H9 (cell line): ENCODE data around the gene FARS2. TPM values are rescaled to one million over a fixed set of nuclear protein-coding genes. Genes with fewer than 3 reads are reported as not detected.

Experiments used
- DNase-seq: peaks from one replicate; pipeline ENCODE4 v3.0.0-alpha.2; 2017
- H2AFZ ChIP-seq: one replicate; pipeline ENCODE4 v1.6.1; 2013; ENCODE audit warnings: mild to moderate bottlenecking, low read length, control low read depth, moderate library complexity
- H2AK5ac ChIP-seq: 2 replicates; pipeline ENCODE4 v1.6.1; 2013; ENCODE audit warnings: low read length, control low read depth, mixed read lengths; ENCODE audit not compliant: insufficient read length
- H2BK120ac ChIP-seq: one replicate; pipeline ENCODE4 v1.6.1; 2013; ENCODE audit warnings: low read depth, mild to moderate bottlenecking, low read length, control low read depth, inconsistent platforms; ENCODE audit not compliant: poor library complexity, severe bottlenecking
- H2BK12ac ChIP-seq: 2 replicates; pipeline ENCODE4 v1.6.1; 2013; ENCODE audit warnings: low read length, control low read depth, mixed read lengths, low read depth; ENCODE audit not compliant: insufficient read length
- H2BK15ac ChIP-seq: 2 replicates; pipeline ENCODE4 v1.6.1; 2013; ENCODE audit warnings: low read depth, low read length, control low read depth
- H2BK20ac ChIP-seq: one replicate; pipeline ENCODE4 v1.6.1; 2013; ENCODE audit warnings: low read depth, mild to moderate bottlenecking, low read length, control low read depth, inconsistent platforms; ENCODE audit not compliant: poor library complexity, severe bottlenecking
- H2BK5ac ChIP-seq: 2 replicates; pipeline ENCODE4 v1.6.1; 2013; ENCODE audit warnings: low read length, control low read depth, mixed read lengths; ENCODE audit not compliant: insufficient read length
- H3K14ac ChIP-seq: 2 replicates; pipeline ENCODE4 v1.6.1; 2013; ENCODE audit warnings: low read length, control low read depth; ENCODE audit not compliant: insufficient read depth
- H3K18ac ChIP-seq: 2 replicates; pipeline ENCODE4 v1.6.1; 2013; ENCODE audit warnings: low read depth, mild to moderate bottlenecking, mixed read lengths, low read length, control low read depth; ENCODE audit not compliant: insufficient read length
- H3K23ac ChIP-seq: 2 replicates; pipeline ENCODE4 v1.6.1; 2013; ENCODE audit warnings: low read length, control low read depth, mixed read lengths, low read depth; ENCODE audit not compliant: insufficient read length
- H3K23me2 ChIP-seq: 2 replicates; pipeline ENCODE4 v1.6.1; 2013; ENCODE audit warnings: low read depth, mild to moderate bottlenecking, mixed read lengths, low read length, control low read depth; ENCODE audit not compliant: insufficient read length, poor library complexity, severe bottlenecking
- H3K27ac ChIP-seq: 2 replicates; pipeline ENCODE4 v1.5.1; 2013; ENCODE audit warnings: low read length, control low read depth, mixed read lengths, low read depth; ENCODE audit not compliant: insufficient read length
- H3K27me3 ChIP-seq: 2 replicates; pipeline ENCODE4 v1.6.1; 2013; ENCODE audit warnings: low read length, control low read depth, inconsistent platforms; ENCODE audit not compliant: insufficient read depth
- H3K4ac ChIP-seq: 2 replicates; pipeline ENCODE4 v1.6.1; 2013; ENCODE audit warnings: low read depth, mild to moderate bottlenecking, control low read depth, inconsistent platforms, low read length, moderate library complexity
- H3K4me1 ChIP-seq: 2 replicates; pipeline ENCODE4 v1.6.1; 2013; ENCODE audit warnings: low read length, control low read depth, inconsistent platforms; ENCODE audit not compliant: insufficient read depth
- H3K4me2 ChIP-seq: 2 replicates; pipeline ENCODE4 v1.6.1; 2013; ENCODE audit warnings: low read length, control low read depth, mixed read lengths; ENCODE audit not compliant: insufficient read length, insufficient read depth
- H3K56ac ChIP-seq: 2 replicates; pipeline ENCODE4 v1.6.1; 2013; ENCODE audit warnings: low read depth, mild to moderate bottlenecking, mixed read lengths, low read length, control low read depth; ENCODE audit not compliant: insufficient read length
- H3K79me1 ChIP-seq: 2 replicates; pipeline ENCODE4 v1.6.1; 2013; ENCODE audit warnings: low read depth, mild to moderate bottlenecking, moderate library complexity, low read length, control low read depth, inconsistent platforms; ENCODE audit not compliant: insufficient read depth, poor library complexity, severe bottlenecking
- H3K79me2 ChIP-seq: 2 replicates; pipeline ENCODE4 v1.6.1; 2013; ENCODE audit warnings: low read length, control low read depth, inconsistent platforms; ENCODE audit not compliant: insufficient read depth
- H3K9ac ChIP-seq: 2 replicates; pipeline ENCODE4 v1.6.1; 2013; ENCODE audit warnings: low read length, control low read depth, mixed read lengths; ENCODE audit not compliant: insufficient read length; ENCODE audit errors: extremely low read depth
- H3K9me3 ChIP-seq: one replicate; pipeline ENCODE4 v1.6.1; 2013; ENCODE audit warnings: low read depth, low read length, inconsistent platforms; ENCODE audit not compliant: control insufficient read depth
- H3T11ph ChIP-seq: one replicate; pipeline ENCODE4 v1.6.1; 2013; ENCODE audit warnings: mild to moderate bottlenecking, low read length, control low read depth, inconsistent platforms
- H4K20me1 ChIP-seq: one replicate; pipeline ENCODE4 v1.6.1; 2013; ENCODE audit not compliant: control insufficient read depth, insufficient read length, insufficient read depth
- H4K5ac ChIP-seq: 2 replicates; pipeline ENCODE4 v1.6.1; 2013; ENCODE audit warnings: low read depth, mild to moderate bottlenecking, mixed read lengths, low read length, control low read depth; ENCODE audit not compliant: insufficient read length
- H4K8ac ChIP-seq: replicated peaks from 2 replicates; pipeline ENCODE4 v1.6.1; 2013; ENCODE audit warnings: low read length, control low read depth, mixed read lengths, low read depth; ENCODE audit not compliant: insufficient read length
- H4K91ac ChIP-seq: 2 replicates; pipeline ENCODE4 v1.6.1; 2013; ENCODE audit warnings: low read depth, mild to moderate bottlenecking, moderate library complexity, mixed read lengths, low read length, control low read depth; ENCODE audit not compliant: insufficient read length
- H3K27ac Mint-ChIP-seq, 3 experiments: 2 replicates in 2 of 3; 3 replicates in 1 of 3; pipeline ENCODE4 v1.8.0; 2020 to 2021; ENCODE audit warnings: mixed read lengths in 3 of 3, mild to moderate bottlenecking in 1 of 3, moderate library complexity in 1 of 3
- H3K27me3 Mint-ChIP-seq: 2 replicates; pipeline ENCODE4 v1.8.0; 2021; ENCODE audit warnings: low read depth, mild to moderate bottlenecking, moderate library complexity, mixed read lengths
- H3K36me3 Mint-ChIP-seq, 3 experiments: 2 replicates in 2 of 3; 3 replicates in 1 of 3; pipeline ENCODE4 v1.8.0; 2020 to 2021; ENCODE audit warnings: low read depth in 3 of 3, mixed read lengths in 3 of 3; ENCODE audit not compliant: insufficient read depth in 1 of 3
- H3K4me1 Mint-ChIP-seq, 2 experiments: 2 replicates each; pipeline ENCODE4 v1.8.0; 2020; ENCODE audit warnings: mixed read lengths in 2 of 2
- H3K4me3 Mint-ChIP-seq, 2 experiments: 2 replicates in 1 of 2; 3 replicates in 1 of 2; pipeline ENCODE4 v1.8.0; 2020 to 2021; ENCODE audit warnings: mild to moderate bottlenecking in 2 of 2, mixed read lengths in 2 of 2, moderate library complexity in 1 of 2
- H3K9me3 Mint-ChIP-seq, 2 experiments: 2 replicates in 1 of 2; 3 replicates in 1 of 2; pipeline ENCODE4 v1.8.0; 2020; ENCODE audit warnings: mild to moderate bottlenecking in 2 of 2, mixed read lengths in 2 of 2, moderate library complexity in 1 of 2
- WGBS: extraction: QIAGEN DNeasy Blood & Tissue Kit; methylation state at CpG from one replicate; pipeline ENCODE4 v1.1.7; 2013; ENCODE audit warnings: missing lambda C conversion rate, low lambda C conversion rate, mixed read lengths; ENCODE audit not compliant: insufficient read length; ENCODE audit errors: extremely low coverage; 5-methylcytosine and 5-hydroxymethylcytosine counted together
- total RNA-seq: library from RNA; stranded (reverse); gene quantifications from 2 replicates; pipeline ENCODE4 v1.2.1, GENCODE V29; 2021
- TF ChIP-seq, protein P1 (sequence below): fragments of 200-600 bp; sonication (generic); conservative IDR thresholded peaks from 3 replicates; pipeline ENCODE4 v1.8.0; 2021; ENCODE audit warnings: antibody characterized with exemption, mild to moderate bottlenecking

Gene FARS2
- total RNA-seq, 1 experiment from 2014 or later: 8.5 TPM

DNA sequence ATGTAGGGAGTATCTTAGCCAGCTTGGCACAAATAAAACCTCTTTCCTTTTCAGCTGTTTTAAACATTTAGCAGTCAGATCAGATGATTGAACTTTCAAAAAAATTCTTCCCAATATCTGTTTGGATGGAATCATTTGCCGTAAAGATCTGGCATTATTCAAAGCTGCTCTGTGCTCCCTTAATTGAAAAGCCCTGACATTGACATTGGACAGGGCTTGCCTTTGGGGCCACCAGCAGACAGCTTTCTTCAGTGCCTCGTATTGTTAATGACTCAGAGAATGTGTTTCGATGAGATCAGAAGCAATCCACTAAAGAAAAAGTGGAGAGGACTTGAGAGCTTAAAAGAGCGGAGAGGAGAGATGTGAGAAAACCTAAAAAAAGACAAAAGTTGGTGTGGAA, 401.9 kb downstream of the FARS2 start:
- no peak overlapping the region for H3K4ac ChIP-seq
- H3K27ac ChIP-seq: no peak overlapping the region
- H3K4me2 ChIP-seq: no peak overlapping the region
- no peak overlapping the region for H2BK15ac ChIP-seq
- peaks cover 4% of the 10 kb centered on the region; the same call in 1 of the 2 replicates for H3K4me1 ChIP-seq
- no peak overlapping the region for H2BK5ac ChIP-seq
- TF ChIP-seq, protein P1, sequence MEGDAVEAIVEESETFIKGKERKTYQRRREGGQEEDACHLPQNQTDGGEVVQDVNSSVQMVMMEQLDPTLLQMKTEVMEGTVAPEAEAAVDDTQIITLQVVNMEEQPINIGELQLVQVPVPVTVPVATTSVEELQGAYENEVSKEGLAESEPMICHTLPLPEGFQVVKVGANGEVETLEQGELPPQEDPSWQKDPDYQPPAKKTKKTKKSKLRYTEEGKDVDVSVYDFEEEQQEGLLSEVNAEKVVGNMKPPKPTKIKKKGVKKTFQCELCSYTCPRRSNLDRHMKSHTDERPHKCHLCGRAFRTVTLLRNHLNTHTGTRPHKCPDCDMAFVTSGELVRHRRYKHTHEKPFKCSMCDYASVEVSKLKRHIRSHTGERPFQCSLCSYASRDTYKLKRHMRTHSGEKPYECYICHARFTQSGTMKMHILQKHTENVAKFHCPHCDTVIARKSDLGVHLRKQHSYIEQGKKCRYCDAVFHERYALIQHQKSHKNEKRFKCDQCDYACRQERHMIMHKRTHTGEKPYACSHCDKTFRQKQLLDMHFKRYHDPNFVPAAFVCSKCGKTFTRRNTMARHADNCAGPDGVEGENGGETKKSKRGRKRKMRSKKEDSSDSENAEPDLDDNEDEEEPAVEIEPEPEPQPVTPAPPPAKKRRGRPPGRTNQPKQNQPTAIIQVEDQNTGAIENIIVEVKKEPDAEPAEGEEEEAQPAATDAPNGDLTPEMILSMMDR: no peak
- H3K27ac Mint-ChIP-seq: no peak overlapping the region; a peak in 1 of 7 replicates
- H3K36me3 Mint-ChIP-seq: no peaks in the 10 kb centered on the region; a peak in 1 of 7 replicates
- no peaks in the 10 kb centered on the region for H3K23me2 ChIP-seq
- no peaks in the 10 kb centered on the region for H3K9me3 ChIP-seq
- H4K20me1 ChIP-seq: no peaks in the 10 kb centered on the region
- no peak overlapping the region for H2BK20ac ChIP-seq
- no peak overlapping the region for H4K91ac ChIP-seq
- H3K9me3 Mint-ChIP-seq: no peaks in the 10 kb centered on the region
- H3T11ph ChIP-seq: no peak overlapping the region
- peaks cover 30 to 31% of the 10 kb centered on the region in 2 experiments for H3K4me1 Mint-ChIP-seq
- H3K79me1 ChIP-seq: no peaks in the 10 kb centered on the region
- H3K79me2 ChIP-seq: no peaks in the 10 kb centered on the region
- H2AFZ ChIP-seq: no peak overlapping the region
- H2BK120ac ChIP-seq: no peak overlapping the region
- no peak overlapping the region for H2AK5ac ChIP-seq
- no peak overlapping the region for H3K14ac ChIP-seq
- no peak overlapping the region for H4K5ac ChIP-seq
- H3K23ac ChIP-seq: no peak overlapping the region
- H3K27me3 ChIP-seq: no peaks in the 10 kb centered on the region
- no peak for DNase-seq
- H3K4me3 Mint-ChIP-seq: no peak overlapping the region
- H2BK12ac ChIP-seq: no peak overlapping the region
- no CpG with 5 or more reads among the region's 4 CpGs for WGBS
- H3K9ac ChIP-seq: no peak overlapping the region
- no peak overlapping the region for H3K18ac ChIP-seq
- H3K27me3 Mint-ChIP-seq: no peaks in the 10 kb centered on the region
- H4K8ac ChIP-seq: no peak overlapping the region
- H3K56ac ChIP-seq: no peak overlapping the region
